ENCODE results near the gene ARFGEF3.
"Not testable (repeated sequence)": the region's sequence is repeated elsewhere in the genome, so short reads cannot be mapped to it uniquely, and the experiment has no call there.

ARFGEF3 gene

GRCh38 chr6:138211048-138211581 is 49.4 kb downstream of the ARFGEF3 start:
- no peak for DNase-seq

GRCh38 chr6:138211601-138212000 is 49.9 kb downstream of the ARFGEF3 start:
- no peak for DNase-seq

- DNase-seq = not testable (repeated sequence)
Measured at GRCh38 chr6:138212530-138212929, 50.8 kb downstream of the ARFGEF3 start.

- no peak for DNase-seq
Measured at GRCh38 chr6:138215093-138215782, 53.5 kb downstream of the ARFGEF3 start.

GRCh38 chr6:138218449-138218848 is 56.7 kb downstream of the ARFGEF3 start, which contains the start of gene PBOV1:
Gene PBOV1 (minus strand): TSS chr6:138218491. CDS start chr6:138218395, 96 bp downstream.
- no peak for DNase-seq

GRCh38 chr6:138219398-138219797 is 57.7 kb downstream of the ARFGEF3 start:
- DNase-seq = no peak

- DNase-seq = no peak
Measured at GRCh38 chr6:138219901-138220300, 58.2 kb downstream of the ARFGEF3 start.

- no peak for DNase-seq
Measured at GRCh38 chr6:138222901-138223546, 61.3 kb downstream of the ARFGEF3 start.

- DNase-seq = no peak
Measured at GRCh38 chr6:138225953-138226352, 64.2 kb downstream of the ARFGEF3 start.

- DNase-seq = no peak
Measured at GRCh38 chr6:138226700-138227315, 65.1 kb downstream of the ARFGEF3 start.

GRCh38 chr6:138227316-138227781 is 65.6 kb downstream of the ARFGEF3 start:
- no peak for DNase-seq

- no peak for DNase-seq
Measured at GRCh38 chr6:138229072-138229471, 67.3 kb downstream of the ARFGEF3 start.

GRCh38 chr6:138229663-138230179 is 68.0 kb downstream of the ARFGEF3 start:
- DNase-seq = no peak

GRCh38 chr6:138230221-138230620 is 68.5 kb downstream of the ARFGEF3 start:
- no peak for DNase-seq

GRCh38 chr6:138230759-138231380 is 69.1 kb downstream of the ARFGEF3 start:
- DNase-seq = no peak

GRCh38 chr6:138231381-138231886 is 69.7 kb downstream of the ARFGEF3 start:
- DNase-seq = no peak

- no peak for DNase-seq
Measured at GRCh38 chr6:138234363-138234762, 72.6 kb downstream of the ARFGEF3 start.

- no peak for DNase-seq
Measured at GRCh38 chr6:138235205-138235604, 73.5 kb downstream of the ARFGEF3 start.

GRCh38 chr6:138235693-138236092 is 74.0 kb downstream of the ARFGEF3 start:
- no peak for DNase-seq

GRCh38 chr6:138237463-138237862 is 75.7 kb downstream of the ARFGEF3 start:
- DNase-seq = no peak

GRCh38 chr6:138238368-138238767 is 76.6 kb downstream of the ARFGEF3 start:
- no peak for DNase-seq

GRCh38 chr6:138239774-138240173 is 78.0 kb downstream of the ARFGEF3 start:
- DNase-seq = no peak
